RPMI8226 (cell line): ENCODE data around the gene ULK4.
"Not testable (repeated sequence)": the region's sequence is repeated elsewhere in the genome, so short reads cannot be mapped to it uniquely, and the experiment has no call there.

Source experiments
- DNase-seq: peaks from one replicate; pipeline ENCODE4 v3.0.0-alpha.2; 2015

The ULK4 gene

GRCh38 chr3:41565948-41566514 lies 395.9 kb downstream of the ULK4 start:
- DNase-seq = no peak

GRCh38 chr3:41565003-41565402 lies 396.9 kb downstream of the ULK4 start:
- no peak for DNase-seq

GRCh38 chr3:41556245-41556644 lies 405.7 kb downstream of the ULK4 start:
- not testable (repeated sequence) for DNase-seq

GRCh38 chr3:41532976-41533375 lies 428.9 kb downstream of the ULK4 start:
- DNase-seq = no peak

GRCh38 chr3:41526995-41527573 lies 434.8 kb downstream of the ULK4 start:
- DNase-seq = no peak

- DNase-seq = no peak
These were observed 436.4 kb downstream of the ULK4 start for GRCh38 chr3:41525303-41526064.

- DNase-seq = no peak
These were observed 438.0 kb downstream of the ULK4 start for GRCh38 chr3:41523897-41524296.

- peak; percentile 12 for DNase-seq
These were observed 439.3 kb downstream of the ULK4 start for GRCh38 chr3:41522612-41523011.

GRCh38 chr3:41521010-41521655 lies 440.8 kb downstream of the ULK4 start:
- no peak for DNase-seq

- no peak for DNase-seq
These were observed 442.2 kb downstream of the ULK4 start for GRCh38 chr3:41519746-41520145.

- no peak for DNase-seq
These were observed 443.3 kb downstream of the ULK4 start for GRCh38 chr3:41518626-41519025.

- no peak for DNase-seq
These were observed 453.7 kb downstream of the ULK4 start for GRCh38 chr3:41508063-41508696.

GRCh38 chr3:41507336-41508062 lies 454.4 kb downstream of the ULK4 start:
- no peak for DNase-seq

- no peak for DNase-seq
These were observed 457.8 kb downstream of the ULK4 start for GRCh38 chr3:41503998-41504623.

- DNase-seq = no peak
These were observed 459.4 kb downstream of the ULK4 start for GRCh38 chr3:41502481-41502880.

GRCh38 chr3:41502023-41502422 lies 459.9 kb downstream of the ULK4 start:
- DNase-seq = no peak

- DNase-seq = no peak
These were observed 463.1 kb downstream of the ULK4 start for GRCh38 chr3:41498847-41499246.

GRCh38 chr3:41490360-41490759 lies 471.5 kb downstream of the ULK4 start:
- DNase-seq = no peak

- no peak for DNase-seq
These were observed 472.7 kb downstream of the ULK4 start for GRCh38 chr3:41489231-41489630.

GRCh38 chr3:41488501-41488900 lies 473.4 kb downstream of the ULK4 start:
- no peak for DNase-seq

- DNase-seq = no peak
These were observed 476.4 kb downstream of the ULK4 start for GRCh38 chr3:41485484-41485883.

- DNase-seq = no peak
These were observed 479.8 kb downstream of the ULK4 start for GRCh38 chr3:41482134-41482533.
